ENCODE measurements around the gene LCE2A.

GRCh38 chr1:152663098-152663497, 35.0 kb upstream of the LCE2A start, which contains the start of gene LCE2D:
- no peak for TF ChIP-seq CTCF (IDR thresholded peaks at IDR 0.05)
- TF ChIP-seq EZH2 (IDR thresholded peaks at IDR 0.05; ENCODE audit: borderline replicate concordance, insufficient read depth, low read depth, low read length, poor library complexity, severe bottlenecking) = no peak
